Prostate gland (tissue), 2 donors: ENCODE measurements around the gene EMC9.

Experiments
- POLR2A ChIP-seq: fragments of 450-650 bp; IDR thresholded peaks from one replicate; pipeline ENCODE4 v1.6.1; 2016; ENCODE audit warnings: antibody characterized with exemption, mild to moderate bottlenecking
- POLR2AphosphoS5 ChIP-seq: sonication (generic); formaldehyde crosslinking; IDR thresholded peaks from one replicate; pipeline ENCODE4 v1.6.1; 2017; ENCODE audit warnings: antibody characterized with exemption
- TF ChIP-seq, protein P1 (sequence below), 4 experiments: fragments of 200-600 bp in 2 of 4; fragments of 450-650 bp in 2 of 4; sonication (generic) in 2 of 4; IDR thresholded peaks; 1 replicate in 3 of 4; 2 replicates in 1 of 4; pipeline ENCODE4 v1.5.1; 2016 to 2019; ENCODE audit warnings: antibody characterized with exemption in 4 of 4, mild to moderate bottlenecking in 2 of 4, moderate library complexity in 2 of 4

DNA sequence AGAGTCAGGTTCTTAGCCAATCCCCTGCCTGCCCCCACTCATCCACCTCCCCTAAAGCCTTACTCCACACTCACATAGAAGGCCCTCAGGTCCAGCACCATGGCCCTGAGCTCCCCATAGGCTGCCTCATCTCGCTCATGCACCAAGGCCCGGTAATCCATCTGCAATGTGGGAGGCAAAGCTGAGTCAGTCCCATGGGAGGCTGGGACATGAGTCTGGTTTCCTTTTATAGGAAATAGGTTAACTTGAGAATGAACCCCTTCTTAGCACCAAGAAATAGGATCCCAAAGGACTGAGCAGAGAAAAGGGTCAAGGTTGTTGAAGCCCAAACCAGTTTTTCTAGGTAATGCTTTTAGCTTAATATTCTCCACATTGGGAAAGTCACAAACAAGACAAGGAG, 2.1 kb upstream of the EMC9 start:
- TF ChIP-seq, protein P1, sequence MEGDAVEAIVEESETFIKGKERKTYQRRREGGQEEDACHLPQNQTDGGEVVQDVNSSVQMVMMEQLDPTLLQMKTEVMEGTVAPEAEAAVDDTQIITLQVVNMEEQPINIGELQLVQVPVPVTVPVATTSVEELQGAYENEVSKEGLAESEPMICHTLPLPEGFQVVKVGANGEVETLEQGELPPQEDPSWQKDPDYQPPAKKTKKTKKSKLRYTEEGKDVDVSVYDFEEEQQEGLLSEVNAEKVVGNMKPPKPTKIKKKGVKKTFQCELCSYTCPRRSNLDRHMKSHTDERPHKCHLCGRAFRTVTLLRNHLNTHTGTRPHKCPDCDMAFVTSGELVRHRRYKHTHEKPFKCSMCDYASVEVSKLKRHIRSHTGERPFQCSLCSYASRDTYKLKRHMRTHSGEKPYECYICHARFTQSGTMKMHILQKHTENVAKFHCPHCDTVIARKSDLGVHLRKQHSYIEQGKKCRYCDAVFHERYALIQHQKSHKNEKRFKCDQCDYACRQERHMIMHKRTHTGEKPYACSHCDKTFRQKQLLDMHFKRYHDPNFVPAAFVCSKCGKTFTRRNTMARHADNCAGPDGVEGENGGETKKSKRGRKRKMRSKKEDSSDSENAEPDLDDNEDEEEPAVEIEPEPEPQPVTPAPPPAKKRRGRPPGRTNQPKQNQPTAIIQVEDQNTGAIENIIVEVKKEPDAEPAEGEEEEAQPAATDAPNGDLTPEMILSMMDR (IDR thresholded peaks at IDR 0.05), result no peak
- TF ChIP-seq POLR2AphosphoS5, result no peak
- TF ChIP-seq POLR2A, result no peak
